PC-3 (cell line): Measurements from ENCODE around the gene SEC61G. TPM values are rescaled to one million over a fixed set of nuclear protein-coding genes. Genes with fewer than 3 reads are reported as not detected.

Source experiments
- ATAC-seq: fragments of 200-7000 bp; cut with Tn5 transposase; 2 replicates; pipeline ENCODE4 v1.9.1; 2020; ENCODE audit warnings: mild to moderate bottlenecking, moderate library complexity
- BruUV-seq: library from RNA; stranded (reverse); fragments of 400-500 nt; replicated peaks from 2 replicates; lab custom pipeline; 2021; lab: Mats Ljungman, UMichigan
- CTCF ChIA-PET: fragments of 300-600 bp; sonication (Branson Sonifier 250); formaldehyde crosslinking; loops from one replicate; lab custom pipeline; 2022; ENCODE audit warnings: antibody characterized with exemption; lab: Charles Lee
- POLR2A ChIA-PET: fragments of 300-600 bp; sonication (Branson Sonifier 250); formaldehyde crosslinking; loops from one replicate; lab custom pipeline; 2022; ENCODE audit warnings: antibody characterized with exemption; ENCODE audit not compliant: unreplicated experiment; lab: Charles Lee
- DNase-seq: peaks from one replicate; pipeline ENCODE4 v3.0.0-alpha.2; 2015
- H2AFZ ChIP-seq: fragments of 300-600 bp; sonication (generic); 2 replicates; pipeline ENCODE4 v1.6.0; 2016; ENCODE audit warnings: antibody characterized with exemption, low read length
- H3F3A ChIP-seq: fragments of 300-600 bp; sonication (generic); one replicate; pipeline ENCODE4 v1.6.0; 2017; ENCODE audit warnings: antibody characterized with exemption, low read length, control low read depth, mild to moderate bottlenecking; ENCODE audit not compliant: unreplicated experiment
- H3K27ac ChIP-seq: fragments of 300-600 bp; sonication (generic); 2 replicates; pipeline ENCODE4 v1.5.1; 2016; ENCODE audit warnings: mild to moderate bottlenecking, low read length
- H3K27me3 ChIP-seq: fragments of 300-600 bp; sonication (generic); 2 replicates; pipeline ENCODE4 v1.6.1; 2016; ENCODE audit warnings: low read length, mixed read lengths
- H3K36me3 ChIP-seq: fragments of 300-600 bp; sonication (generic); 2 replicates; pipeline ENCODE4 v1.6.1; 2016; ENCODE audit warnings: low read depth, mixed run types, low read length, mixed read lengths
- H3K4me1 ChIP-seq: fragments of 300-600 bp; sonication (generic); 2 replicates; pipeline ENCODE4 v1.5.1; 2016; ENCODE audit warnings: low read length; ENCODE audit not compliant: insufficient read depth
- H3K4me2 ChIP-seq: fragments of 300-600 bp; sonication (generic); 2 replicates; pipeline ENCODE4 v1.6.0; 2016; ENCODE audit warnings: low read length
- H3K4me3 ChIP-seq: fragments of 300-600 bp; sonication (generic); 2 replicates; pipeline ENCODE4 v1.5.1; 2016; ENCODE audit warnings: mild to moderate bottlenecking, low read length, mixed read lengths
- H3K79me2 ChIP-seq: fragments of 300-600 bp; sonication (generic); 2 replicates; pipeline ENCODE4 v1.6.1; 2017; ENCODE audit warnings: low read length, mixed read lengths
- H3K9ac ChIP-seq: fragments of 300-600 bp; sonication (generic); 2 replicates; pipeline ENCODE4 v1.6.0; 2016; ENCODE audit warnings: mild to moderate bottlenecking, low read length
- H3K9me2 ChIP-seq: fragments of 300-600 bp; sonication (generic); replicated peaks from 2 replicates; pipeline ENCODE4 v1.6.1; 2016; ENCODE audit warnings: mixed run types, low read length, mixed read lengths
- H3K9me3 ChIP-seq: fragments of 300-600 bp; sonication (generic); 2 replicates; pipeline ENCODE4 v1.6.1; 2016; ENCODE audit warnings: low read length, mixed read lengths
- H4K20me1 ChIP-seq: fragments of 300-600 bp; sonication (generic); 2 replicates; pipeline ENCODE4 v1.6.1; 2016; ENCODE audit warnings: low read length, mixed read lengths
- CTCF ChIP-seq: fragments of 300-600 bp; sonication (generic); conservative IDR thresholded peaks from 2 replicates; pipeline ENCODE4 v1.5.1; 2017; ENCODE audit warnings: antibody characterized with exemption, low read depth, mild to moderate bottlenecking, low read length
- EZH2 ChIP-seq: fragments of 300-600 bp; sonication (generic); IDR thresholded peaks from one replicate; pipeline ENCODE4 v1.6.1; 2017; ENCODE audit warnings: antibody characterized with exemption, mild to moderate bottlenecking, low read length; ENCODE audit not compliant: unreplicated experiment
- EZH2phosphoT487 ChIP-seq: fragments of 300-600 bp; sonication (generic); IDR thresholded peaks from 2 replicates; pipeline ENCODE4 v1.6.1; 2018; ENCODE audit warnings: mild to moderate bottlenecking, antibody characterized with exemption, low read length, borderline replicate concordance
- intact Hi-C: fragments of 100-400 bp; cut with micrococcal nuclease; formaldehyde crosslinking; loops from 2 replicates; pipeline ENCODE4 v1.9.0; 2023
- total RNA-seq: library from RNA; depleted of rRNA; stranded (reverse); fragments of >200 nt; gene quantifications from 2 replicates; pipeline ENCODE4 v1.2.3, GENCODE V29; 2014

The SEC61G gene
- total RNA-seq, 1 experiment from 2014 or later, result 177 TPM

- Histone ChIP-seq H3K27ac (no peak overlapping the region), H3K4me3 (no peak overlapping the region), H4K20me1 (no peaks in the 10 kb centered on the region), H3K27me3 (peaks cover 64% of the 10 kb centered on the region), H3K9me3 (no peaks in the 10 kb centered on the region), H3K9ac (no peak overlapping the region), H3K4me2 (no peak overlapping the region), H2AFZ (no peak overlapping the region), H3K9me2 (no peaks in the 10 kb centered on the region), H3F3A (no peaks in the 10 kb centered on the region), H3K36me3 (no peaks in the 10 kb centered on the region), H3K4me1 (no peaks in the 10 kb centered on the region), H3K79me2 (no peaks in the 10 kb centered on the region)
- no peak for TF ChIP-seq CTCF
- TF ChIP-seq EZH2, result no peak
- no peak for TF ChIP-seq EZH2phosphoT487
- CTCF ChIA-PET, result no interaction called here
- intact Hi-C loops, result no loop called here
- POLR2A ChIA-PET, result no interaction called here
- no TSS peak for BruUV-seq
- DNase-seq (no peak), ATAC-seq (no peak)
These were observed 33.8 kb downstream of the SEC61G start for GRCh38 chr7:54725255-54725654.

- H3K27me3 ChIP-seq, result peaks cover 45% of the 10 kb centered on the region
- H3K4me1 ChIP-seq, result no peaks in the 10 kb centered on the region
- ChIA-PET POLR2A (no interaction called here), CTCF (no interaction called here)
- H3K27ac ChIP-seq, result no peak overlapping the region
- no peaks in the 10 kb centered on the region for H3K79me2 ChIP-seq
- no peak overlapping the region for H3K4me2 ChIP-seq
- ATAC-seq (no peak), DNase-seq (no peak)
- no peaks in the 10 kb centered on the region for H3K9me2 ChIP-seq
- H2AFZ ChIP-seq, result no peak overlapping the region
- no peaks in the 10 kb centered on the region for H3K9me3 ChIP-seq
- no peaks in the 10 kb centered on the region for H3K36me3 ChIP-seq
- H4K20me1 ChIP-seq, result no peaks in the 10 kb centered on the region
- no peak overlapping the region for H3K9ac ChIP-seq
- H3F3A ChIP-seq, result no peaks in the 10 kb centered on the region
- intact Hi-C loops, result no loop called here
- TF ChIP-seq EZH2 (no peak), EZH2phosphoT487 (no peak), CTCF (no peak)
- H3K4me3 ChIP-seq, result no peak overlapping the region
- BruUV-seq, result no TSS peak
These were observed 36.5 kb downstream of the SEC61G start for GRCh38 chr7:54722502-54722901.

GRCh38 chr7:54722026-54722425 is 37.0 kb downstream of the SEC61G start:
- CTCF ChIA-PET, result no interaction called here
- TF ChIP-seq EZH2, result no peak
- no peak for TF ChIP-seq CTCF
- no peak for TF ChIP-seq EZH2phosphoT487

More at GRCh38 chr7:54722026-54722425, 37.0 kb downstream of the SEC61G start:
- H3K4me2 ChIP-seq, result no peak overlapping the region
- H3K4me3 ChIP-seq, result no peak overlapping the region
- H3K79me2 ChIP-seq, result no peaks in the 10 kb centered on the region
- no peak overlapping the region for H2AFZ ChIP-seq
- H3K9me2 ChIP-seq, result no peaks in the 10 kb centered on the region
- H3K36me3 ChIP-seq, result no peaks in the 10 kb centered on the region
- no peak overlapping the region for H3K9ac ChIP-seq
- no TSS peak for BruUV-seq
- intact Hi-C loops, result no loop called here
- H3K27ac ChIP-seq, result no peak overlapping the region
- no peaks in the 10 kb centered on the region for H3K4me1 ChIP-seq
- no peak for DNase-seq
- ATAC-seq, result peak; percentile 29; the same call in 1 of the 2 replicates
- peaks cover 41% of the 10 kb centered on the region for H3K27me3 ChIP-seq
- POLR2A ChIA-PET, result no interaction called here
- no peaks in the 10 kb centered on the region for H3F3A ChIP-seq
- H4K20me1 ChIP-seq, result no peaks in the 10 kb centered on the region
- no peaks in the 10 kb centered on the region for H3K9me3 ChIP-seq
